Activated naive CD8-positive, alpha-beta T cell treated with anti-CD3 and anti-CD28 coated beads, Interleukin-2, amount 50 U/mL, for 16 hours (primary cell): ENCODE data around the gene OCA2.

Source experiments
- DNase-seq: peaks from one replicate; pipeline ENCODE4 v3.0.0-alpha.2; 2020; ENCODE audit warnings: low read depth, low spot score

Gene OCA2

DNA sequence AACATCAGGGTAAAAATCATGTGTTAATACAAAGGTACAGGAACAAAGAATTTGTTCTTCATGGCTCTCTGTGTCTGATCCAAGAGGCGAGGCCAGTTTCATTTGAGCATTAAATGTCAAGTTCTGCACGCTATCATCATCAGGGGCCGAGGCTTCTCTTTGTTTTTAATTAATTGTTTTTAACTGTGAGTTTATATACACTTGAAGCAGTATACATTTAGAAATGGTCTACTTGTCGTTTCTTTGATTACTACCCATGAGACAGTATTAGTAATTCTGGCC lies 21.2 kb upstream of the OCA2 start:
- DNase-seq, result no peak

DNA sequence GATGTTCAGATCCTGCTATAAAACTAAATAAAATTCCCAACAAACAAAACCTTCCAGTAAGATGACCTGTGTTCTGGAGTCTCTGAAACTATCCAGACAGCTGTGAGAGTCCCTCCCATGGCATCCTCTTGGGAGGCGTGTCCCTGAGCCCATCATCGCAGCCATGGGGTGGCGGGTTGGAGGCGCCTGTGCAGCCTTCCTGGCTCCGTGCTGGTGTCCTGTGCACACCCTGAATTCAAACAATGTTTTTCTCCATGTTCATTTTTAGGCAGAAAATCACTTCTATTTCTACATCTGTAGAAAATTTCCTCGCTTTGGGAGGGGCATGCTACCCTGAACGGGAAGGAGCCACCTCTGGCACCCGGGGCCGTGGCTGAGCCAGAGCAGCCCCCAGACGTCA lies 19.4 kb upstream of the OCA2 start:
- no peak for DNase-seq

DNA sequence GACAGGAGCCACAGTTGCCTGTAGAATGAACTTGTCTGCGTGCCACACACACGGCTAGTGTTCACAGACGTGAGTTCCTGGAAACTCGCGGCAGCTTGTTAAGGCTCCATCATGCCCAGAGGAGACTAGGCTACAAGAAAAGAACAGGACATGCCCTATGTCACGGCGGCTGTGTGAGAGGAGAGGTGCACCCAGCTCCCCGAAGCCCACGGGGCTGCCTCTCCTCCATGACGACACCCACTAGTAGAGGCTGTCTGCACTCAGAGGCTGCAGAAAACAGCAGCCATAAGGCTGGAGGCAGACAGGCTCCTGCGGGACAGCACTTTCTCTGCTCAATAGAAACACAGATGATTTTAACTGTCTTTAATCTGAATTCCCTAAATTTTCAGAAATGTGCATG lies 19.0 kb upstream of the OCA2 start:
- no peak for DNase-seq

DNA sequence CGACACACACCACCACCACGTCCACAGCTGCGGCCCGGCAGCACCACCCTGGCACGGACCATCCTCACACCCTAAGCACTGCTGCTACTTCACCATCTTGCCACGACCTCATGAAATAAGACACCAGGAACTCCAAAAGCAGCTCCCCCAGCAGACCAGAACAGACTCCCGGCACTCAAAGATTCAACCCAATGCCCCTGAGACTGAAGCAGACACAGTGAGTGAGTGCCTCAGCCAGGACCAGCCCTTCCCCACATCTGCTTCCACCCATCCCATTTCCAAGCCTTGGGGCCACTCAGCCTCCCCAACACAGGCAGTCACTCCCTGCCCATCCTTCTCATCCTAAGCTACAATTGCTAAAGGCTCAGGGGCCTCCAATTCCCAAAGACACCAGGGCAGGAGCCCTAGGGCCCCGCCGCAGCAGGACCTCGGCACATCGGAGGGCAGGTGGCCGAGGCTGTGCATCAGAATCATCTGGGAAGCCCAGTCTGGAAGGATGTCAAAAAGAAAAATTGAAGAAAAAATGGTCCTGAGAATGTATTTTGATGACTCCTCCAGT lies 18.4 kb upstream of the OCA2 start:
- no peak for DNase-seq

DNA sequence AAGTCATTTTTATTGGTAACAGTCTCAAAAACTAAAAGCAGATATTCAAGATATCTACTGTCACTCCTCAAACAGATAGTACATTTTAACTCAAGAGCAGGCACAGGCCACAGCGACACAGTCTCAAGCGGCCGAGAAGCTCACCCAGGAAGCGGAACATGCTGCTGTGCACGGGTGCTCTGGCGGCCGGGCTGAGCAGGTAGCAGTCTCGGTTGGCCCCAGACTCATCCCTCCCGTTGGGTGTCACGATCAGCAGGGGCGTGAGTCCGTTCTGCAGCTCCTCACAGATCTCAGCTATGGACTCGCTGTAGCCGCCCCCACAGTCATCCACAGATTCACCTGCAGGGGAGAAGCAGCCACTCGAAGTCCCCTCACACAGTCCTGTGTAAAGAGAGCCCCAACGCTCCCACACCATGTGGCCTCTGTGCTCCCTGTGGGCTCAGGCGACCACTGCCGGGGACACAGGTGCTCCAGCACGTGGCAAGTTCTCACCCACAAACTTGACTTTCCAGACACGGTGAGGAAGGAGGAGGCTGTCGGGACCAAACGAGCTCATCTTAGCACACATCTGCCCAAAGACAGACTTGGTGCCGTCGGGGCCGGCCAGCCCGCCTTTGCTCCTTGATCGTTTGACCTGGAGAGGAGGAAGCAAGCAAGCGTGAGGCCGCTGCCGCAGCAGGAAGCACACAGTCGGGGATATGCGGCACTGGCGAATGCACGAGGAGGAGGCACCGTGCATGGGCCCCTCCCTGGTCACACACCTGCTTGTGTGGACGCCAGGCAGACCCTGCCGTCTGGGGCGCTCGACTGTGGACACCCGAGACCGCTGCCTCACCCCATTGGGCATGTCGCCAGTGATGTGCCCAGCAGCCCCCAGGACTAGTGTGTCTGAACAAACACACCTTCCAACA lies 17.7 kb upstream of the OCA2 start:
- DNase-seq, result no peak

DNA sequence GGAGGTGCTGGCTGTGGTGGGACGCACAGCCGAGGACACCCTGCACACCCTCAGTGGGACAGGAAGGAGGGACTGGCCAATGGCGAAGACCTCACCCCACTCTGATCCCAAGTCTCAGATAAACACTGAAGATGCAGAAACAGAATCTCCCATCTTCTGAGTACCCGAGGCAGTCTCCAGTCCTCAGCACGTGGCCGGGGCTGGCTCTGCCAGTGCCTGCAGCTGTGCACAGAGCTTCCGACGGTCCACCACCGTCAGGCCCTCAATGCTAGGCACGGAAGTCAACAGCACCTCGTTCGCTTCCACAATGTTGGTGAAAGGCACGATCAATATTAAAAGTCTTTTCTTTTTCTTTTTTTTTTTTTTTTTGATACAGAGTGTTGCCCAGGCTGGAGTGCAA lies 16.8 kb upstream of the OCA2 start:
- no peak for DNase-seq

DNA sequence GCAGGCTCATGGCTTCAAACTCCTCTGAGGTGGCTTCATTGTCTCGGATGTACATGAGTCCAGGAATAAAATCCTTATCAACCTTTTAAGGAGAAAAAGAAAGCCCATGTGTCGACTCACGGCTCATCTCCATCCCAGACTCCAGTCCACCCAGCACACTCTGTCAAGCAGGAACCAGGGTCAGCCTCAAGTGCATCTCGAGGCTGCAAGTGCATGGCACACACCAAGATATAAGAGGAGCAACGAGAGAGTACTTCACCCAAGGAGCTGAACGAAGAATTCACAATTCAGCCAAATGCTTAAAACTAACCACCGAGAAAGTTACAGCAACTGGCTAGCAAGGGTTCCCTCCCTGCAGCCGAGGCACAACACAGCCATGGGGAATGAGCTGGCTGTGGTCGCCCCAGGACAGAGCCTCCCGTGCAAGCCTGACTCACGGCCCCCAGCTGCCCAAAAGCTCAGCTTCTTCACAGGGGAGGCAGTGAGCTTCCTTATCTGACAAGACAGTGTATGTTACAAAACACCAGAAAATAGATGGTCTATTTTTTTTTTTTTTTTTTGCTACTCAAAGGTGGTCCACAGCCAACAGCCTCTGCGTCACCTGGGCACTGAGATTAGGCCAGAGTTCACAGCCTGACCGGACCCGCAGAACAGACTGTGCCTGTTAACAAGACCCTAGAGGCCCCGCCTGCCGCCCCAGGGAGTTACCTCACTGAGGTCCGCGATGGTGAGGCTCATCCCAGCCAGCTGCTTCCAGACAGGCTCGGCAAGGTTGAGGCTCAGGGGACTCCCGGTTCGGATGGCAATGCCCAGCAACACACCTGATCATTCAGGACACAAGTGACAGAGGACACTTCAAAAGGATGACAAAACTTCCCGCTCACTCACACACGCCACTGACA lies 15.9 kb upstream of the OCA2 start:
- no peak for DNase-seq

DNA sequence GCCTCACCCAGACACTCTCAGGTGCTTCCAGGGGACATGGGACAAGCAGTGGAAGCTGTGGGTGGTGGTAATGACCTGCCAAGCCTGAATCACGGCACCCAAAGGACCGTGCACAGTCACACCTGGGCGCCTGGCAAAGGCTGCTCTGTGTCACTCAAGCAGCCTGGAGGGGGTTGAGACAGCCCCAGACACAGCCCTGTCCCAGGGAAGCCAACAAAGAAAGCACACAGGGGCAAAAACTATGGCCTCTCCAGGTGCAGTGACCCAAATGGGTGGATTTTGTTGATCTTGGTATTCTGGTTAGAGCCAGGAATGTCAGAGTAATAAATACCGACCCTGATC lies 15.0 kb upstream of the OCA2 start:
- DNase-seq, result no peak

DNA sequence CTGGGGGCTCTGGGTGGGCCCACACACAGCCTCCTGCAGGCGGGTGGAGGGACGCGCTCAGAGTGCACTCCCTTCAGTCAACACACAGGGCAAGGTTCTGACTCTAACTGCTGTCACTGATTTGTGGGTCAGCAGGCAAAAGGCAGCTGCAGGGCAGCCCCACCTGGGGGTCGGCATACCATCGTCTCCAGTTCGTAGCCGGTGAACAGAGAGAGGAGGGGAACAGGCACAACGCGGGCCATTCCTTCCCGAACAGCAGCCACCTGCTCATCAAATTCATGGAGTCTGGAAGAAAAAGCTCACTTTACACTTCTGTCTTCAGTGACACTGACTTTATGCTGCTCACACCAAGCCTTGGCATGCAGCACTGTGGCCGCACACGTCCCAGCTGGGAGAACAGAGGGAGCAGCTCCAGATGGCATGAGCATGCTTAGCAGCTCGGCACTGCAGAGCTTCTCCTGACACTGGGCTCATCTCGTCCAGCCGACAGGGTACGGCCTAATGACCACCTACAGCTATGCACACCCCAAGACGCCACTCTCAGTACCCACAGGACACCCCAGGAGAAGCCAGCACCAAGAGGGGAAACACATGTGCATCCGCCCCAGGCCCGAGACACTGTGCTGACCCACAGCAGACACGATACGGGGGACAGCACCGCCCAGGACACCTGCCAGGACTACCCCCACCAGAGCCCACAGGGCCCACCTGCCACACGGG lies 14.4 kb upstream of the OCA2 start:
- no peak for DNase-seq

DNA sequence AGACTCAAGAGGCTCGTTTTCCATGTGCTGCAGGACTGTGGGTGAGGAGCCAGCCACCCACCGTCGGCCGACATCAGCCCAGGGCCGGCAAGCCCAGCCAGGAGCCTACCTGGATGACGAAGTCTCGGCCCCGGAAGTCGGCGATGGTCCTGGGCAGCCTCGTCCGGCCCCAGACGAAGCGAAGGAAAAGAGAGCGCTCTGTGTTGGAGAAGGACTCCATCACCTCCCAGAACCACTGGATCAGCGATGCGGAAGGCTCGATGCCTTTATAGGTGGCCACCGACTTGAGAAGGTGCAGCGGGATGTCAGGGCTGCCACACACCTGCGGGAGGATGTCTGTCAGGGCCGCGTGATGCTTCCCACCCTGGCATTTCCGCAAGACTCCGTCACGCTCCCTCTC lies 13.8 kb upstream of the OCA2 start:
- DNase-seq, result no peak

DNA sequence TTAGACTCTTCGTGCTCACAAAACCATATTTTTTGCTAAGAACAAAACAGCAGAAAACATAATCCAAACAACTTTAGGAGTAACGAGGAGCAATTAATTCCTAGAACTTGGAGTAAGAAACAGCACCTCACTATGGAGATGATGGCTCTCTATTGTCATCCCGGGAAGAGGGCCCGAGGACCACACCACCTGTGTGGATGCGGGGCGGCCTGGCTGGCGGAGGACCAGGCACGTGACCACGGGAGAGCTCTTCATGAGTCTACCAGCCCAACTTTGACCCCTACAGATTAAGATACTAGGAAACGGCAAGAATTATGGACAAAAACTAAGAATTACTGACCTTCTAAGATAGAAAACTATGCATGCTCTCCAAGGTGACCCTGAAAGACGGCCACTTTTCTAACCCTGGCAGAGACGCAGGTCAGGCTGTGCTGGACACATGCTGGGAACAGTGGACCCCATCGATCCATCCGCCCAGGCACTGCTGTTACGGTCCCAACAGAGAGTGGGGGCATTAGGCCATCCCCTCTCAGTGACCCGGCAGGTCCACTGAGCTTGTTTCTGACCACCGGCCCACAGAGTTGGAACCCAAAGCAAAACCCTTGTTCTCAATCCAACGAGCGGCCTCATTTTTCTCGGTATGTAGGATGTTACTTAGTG lies 13.1 kb upstream of the OCA2 start:
- no peak for DNase-seq

DNA sequence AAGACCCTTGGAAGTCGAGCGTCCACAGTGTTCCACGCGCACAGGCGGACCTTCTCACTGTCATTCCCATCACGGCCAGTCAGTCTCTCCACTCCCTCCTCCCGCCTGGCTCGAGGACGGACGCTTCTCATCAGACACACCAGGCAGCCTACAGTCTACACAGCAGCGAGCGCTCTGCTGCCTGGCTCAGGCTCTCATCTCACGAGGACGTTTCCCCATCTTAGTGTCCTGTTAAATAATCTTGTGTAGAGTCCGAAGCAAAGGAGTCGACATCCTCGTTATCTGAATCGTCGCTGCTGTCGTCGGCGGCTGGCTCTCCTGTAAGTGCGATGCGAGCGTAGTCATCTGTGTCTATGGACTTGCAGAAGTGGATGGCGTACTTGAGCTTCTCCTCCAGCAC lies 12.4 kb upstream of the OCA2 start:
- no peak for DNase-seq

DNA sequence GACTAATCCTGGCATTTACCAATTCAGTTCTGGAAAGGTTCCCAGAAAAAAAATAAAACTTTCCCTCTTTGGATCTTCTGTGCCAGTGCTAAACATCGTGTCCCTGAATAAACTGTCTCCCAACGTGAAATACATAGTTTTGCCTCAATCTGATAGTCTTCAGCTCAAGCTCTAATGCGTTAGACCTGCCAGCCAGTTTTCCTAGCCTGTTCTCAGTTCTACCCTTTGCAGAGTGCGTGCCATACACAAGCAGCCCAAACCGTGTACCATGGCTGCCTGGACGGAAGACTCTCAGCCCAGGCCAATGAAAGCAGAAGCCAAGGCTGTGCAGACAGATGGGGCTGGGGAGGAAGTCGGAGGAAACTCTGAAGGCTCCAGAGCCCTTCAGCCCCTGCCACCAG lies 11.4 kb upstream of the OCA2 start:
- DNase-seq, result no peak

DNA sequence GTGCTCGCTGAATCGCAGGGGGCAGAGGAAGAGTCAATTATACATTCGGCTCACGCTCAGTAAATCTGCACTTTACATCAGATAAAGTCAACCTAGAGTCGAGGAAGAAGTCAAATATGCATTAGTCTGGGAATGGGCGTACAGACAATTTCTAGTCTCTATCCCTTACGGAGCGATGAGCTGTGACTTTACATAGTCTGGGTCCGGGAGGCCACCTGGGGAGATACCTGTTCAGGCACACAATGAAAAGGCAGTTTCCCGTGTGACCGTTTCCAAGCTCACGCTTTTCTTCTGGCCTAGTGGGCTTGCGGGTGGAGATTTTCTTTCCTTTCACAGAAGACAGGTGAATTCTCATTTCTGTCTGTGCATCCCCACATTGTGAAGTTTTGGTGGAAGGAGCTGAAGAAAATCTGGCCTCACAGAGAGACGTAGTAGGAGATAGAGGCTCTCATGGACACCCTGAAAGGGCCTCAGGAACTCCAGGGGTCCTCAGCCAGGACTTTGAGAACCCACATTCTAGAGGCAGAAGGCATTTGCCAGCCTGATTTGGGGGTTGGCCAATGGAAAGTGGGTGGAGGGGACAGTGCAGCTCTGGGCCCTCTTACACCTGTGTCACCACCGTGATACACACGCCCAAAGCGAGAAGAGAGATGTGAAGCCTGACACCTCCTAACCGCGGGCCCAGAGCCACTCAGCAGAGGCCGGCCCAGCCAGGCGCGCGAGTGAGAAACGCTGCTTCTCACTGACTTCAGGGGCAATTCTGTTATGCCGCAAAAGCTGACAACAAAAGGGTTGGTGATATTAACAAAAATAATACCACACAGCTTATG lies 10.7 kb upstream of the OCA2 start:
- no peak for DNase-seq

DNA sequence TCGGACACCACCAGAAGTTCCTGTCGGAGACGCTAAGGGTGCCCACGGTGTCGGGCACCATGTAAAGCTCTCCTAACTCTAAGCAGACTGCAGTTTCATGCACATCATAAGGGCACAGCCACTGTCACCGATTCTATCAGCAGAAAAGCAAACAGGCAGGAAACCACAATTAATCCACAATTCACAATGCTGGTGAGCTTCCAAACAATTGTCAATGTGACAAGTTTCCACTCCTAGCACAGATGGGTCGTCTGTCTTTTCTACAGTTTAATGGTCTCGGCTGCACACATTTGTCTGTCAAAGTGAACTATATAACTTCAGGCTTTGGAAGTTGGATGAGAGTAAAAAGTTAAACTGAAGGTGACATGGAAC lies 8.8 kb upstream of the OCA2 start:
- no peak for DNase-seq

DNA sequence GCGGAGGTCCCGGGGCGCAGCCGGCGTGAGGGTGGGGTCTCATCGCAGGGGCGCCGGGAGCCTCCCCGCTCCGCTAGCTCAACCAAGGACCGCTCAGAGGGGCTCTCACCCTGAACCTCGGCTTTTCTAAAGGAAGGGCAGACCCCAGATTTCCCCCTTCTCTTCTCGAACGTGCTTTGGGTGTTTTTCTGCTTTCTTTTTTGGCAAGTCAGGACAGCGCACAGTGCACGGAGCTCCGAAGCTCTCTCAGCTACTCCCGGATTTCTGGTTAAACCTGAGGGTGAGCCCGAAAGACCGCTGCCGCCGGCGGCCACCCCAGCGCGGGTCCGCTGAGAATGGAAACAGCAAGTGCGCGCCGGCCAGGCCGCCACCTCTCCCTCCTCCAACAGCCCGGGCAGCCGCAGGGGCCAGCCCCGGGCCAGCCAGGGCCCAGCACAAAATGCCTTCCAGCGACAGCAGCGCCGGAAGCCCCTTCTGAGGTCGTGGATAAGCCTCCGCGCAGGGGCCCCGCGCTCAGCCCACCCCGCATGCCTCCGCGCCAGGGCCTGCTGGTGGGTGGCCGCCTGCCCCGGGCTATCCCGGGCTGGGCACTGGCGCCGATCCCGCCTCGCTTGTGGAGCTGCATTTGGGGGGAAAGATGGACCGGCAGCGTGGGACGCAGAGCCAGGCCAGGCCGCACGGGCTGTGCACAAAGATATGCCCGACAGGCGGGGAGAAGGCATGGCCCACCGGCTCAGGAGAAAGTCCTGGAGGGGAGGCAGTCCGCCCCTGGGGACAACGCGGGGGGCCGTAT lies 8.2 kb upstream of the OCA2 start:
- no peak for DNase-seq

DNA sequence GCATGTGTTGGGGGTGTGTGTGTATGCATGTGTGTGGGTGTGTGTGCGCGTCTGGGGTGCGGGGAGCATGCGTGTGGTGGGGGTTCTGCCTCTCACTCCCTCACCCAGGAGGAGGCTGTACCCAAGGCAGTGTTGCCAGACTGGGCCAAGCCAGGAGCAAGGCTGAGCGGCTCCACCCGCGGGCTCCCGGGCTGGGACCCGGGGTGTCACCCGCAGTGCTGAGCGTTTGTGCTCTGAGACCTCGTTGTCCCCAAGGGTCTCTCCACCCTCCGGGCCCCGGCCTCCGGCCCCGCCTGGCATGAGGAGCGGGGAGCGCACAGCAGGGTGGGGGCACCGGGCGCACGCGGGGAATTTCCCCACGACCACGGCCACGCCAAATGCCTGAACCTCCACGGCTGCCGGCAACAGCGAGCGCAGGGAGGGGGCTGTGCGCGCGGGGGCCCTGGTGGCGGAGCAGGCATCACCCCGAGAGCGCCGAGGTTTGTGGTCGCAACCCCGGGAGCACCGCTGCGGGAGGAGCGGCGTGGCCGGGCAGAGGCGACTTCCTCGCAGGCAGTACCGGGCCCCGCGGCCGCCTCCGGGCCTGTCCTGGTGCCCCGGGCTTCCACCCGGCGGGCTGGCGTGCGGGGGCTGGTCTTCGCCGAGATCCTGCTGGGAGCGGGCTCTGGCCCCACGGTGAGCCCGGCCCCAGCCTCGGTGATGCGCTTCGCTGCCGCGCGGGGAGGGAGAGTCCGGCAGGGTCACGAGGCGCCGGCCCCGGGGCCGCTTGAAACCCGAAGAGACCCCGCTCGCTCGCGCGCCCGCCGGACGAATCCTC lies 7.4 kb upstream of the OCA2 start:
- no peak for DNase-seq

DNA sequence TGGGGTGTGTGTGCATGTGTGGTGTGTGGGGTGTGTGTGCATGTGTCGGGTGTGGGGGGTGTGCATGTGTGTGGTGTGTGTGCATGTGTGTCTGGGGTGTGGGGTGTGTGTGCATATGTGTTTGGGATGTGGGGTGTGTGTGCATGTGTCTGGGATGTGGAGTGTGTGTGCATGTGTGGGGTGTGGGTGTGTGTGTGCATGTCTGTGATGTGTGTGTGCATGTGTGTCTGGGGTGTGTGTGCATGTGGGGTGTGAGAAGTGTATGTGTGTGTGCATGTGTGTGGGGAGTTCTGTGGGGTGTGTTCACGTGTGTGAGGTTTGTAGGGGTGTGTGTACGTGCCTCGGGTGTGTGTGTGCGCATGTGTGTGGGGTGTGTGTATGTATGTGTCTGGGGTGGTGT lies 6.7 kb upstream of the OCA2 start:
- no peak for DNase-seq

DNA sequence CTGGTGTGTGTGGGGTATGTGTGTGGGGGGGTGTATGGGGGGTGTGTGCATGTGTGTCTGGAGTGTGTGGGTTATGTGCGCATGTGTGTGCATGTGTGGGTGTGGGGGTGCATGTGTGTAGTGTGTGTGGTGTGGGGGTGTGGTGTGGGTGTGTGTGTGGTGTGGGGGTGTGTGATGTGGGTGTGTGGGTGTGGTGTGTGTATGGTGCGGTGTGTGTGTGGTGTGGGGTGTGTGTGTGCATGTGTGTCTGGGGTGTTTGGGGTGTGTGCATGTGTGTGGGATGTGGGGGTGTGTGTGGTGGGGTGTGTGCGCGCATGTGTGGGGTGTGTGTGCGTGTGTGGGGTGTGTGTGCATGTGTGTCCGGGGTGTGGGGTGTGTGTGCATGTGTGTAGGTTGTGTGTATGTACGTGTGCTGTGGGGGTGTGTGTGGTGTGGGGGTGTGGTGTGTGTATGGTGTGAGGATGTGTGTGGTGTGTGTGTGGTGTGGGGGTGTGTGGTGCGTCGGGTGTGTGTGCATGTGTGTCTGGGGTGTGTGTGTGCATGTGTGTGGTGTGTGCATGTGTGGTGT lies 6.2 kb upstream of the OCA2 start:
- DNase-seq, result no peak
